Activated CD4-positive, alpha-beta T cell treated with anti-CD3 and anti-CD28 coated beads, Interleukin-2, Interleukin-4, amounts not matched to agents 100 ng/mL and 50 ng/mL, durations not matched to agents 16 hours and 8 hours (primary cell): Measurements from ENCODE around the gene SPR.
"Not testable (repeated sequence)": the region's sequence is repeated elsewhere in the genome, so short reads cannot be mapped to it uniquely, and the experiment has no call there.

Experiments used
- DNase-seq: peaks from one replicate; pipeline ENCODE4 v3.0.0-alpha.2; 2020; ENCODE audit warnings: low spot score

The SPR gene

DNA sequence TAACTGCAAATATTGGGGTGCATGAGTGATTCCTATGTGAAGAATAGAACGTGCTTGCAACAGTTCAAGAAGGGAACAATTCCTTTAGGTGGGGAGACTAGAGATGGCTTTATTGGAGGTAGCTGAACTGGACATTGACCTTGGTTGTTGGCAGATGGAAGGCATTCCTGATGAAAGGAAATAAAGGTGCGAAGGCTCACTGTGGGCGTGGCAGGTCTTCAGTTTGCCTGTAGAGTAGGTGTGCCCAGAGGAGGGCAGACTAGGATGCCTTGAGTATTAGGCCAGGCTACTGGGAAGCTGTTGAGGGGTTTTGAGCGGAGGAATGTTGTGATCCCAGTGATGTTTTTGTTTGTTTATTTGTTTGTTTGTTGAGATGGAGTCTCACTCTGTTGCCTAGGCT is 2.8 kb downstream of the SPR start:
- no peak for DNase-seq

DNA sequence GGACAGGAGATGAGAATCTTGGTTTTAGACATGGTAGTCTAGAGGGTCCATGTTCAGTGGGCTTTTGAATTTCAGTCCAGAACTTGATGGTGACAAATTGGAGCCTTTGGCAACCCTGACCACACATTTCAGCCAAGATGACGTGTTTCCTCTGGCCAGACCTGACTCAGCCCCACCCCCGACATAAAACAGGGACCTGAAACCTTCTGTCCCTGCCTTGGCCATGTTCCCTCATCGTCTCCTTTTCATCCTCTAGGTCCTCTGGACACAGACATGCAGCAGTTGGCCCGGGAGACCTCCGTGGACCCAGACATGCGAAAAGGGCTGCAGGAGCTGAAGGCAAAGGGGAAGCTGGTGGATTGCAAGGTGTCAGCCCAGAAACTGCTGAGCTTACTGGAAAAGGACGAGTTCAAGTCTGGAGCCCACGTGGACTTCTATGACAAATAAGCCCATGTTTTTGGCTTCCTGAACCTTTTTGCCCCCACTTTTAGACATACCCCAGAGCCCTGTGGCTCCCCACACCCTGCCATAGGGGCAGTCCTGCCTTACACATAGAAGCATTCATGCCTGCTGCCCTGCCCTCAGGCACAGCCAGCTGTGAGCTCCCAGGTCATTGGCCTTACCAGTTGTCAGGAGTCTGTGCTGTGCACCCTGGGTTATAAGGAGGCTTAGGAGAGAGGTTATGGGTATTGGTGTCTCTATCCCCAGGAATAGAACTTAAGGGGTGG is 4.0 kb downstream of the SPR start:
- DNase-seq, result no peak

DNA sequence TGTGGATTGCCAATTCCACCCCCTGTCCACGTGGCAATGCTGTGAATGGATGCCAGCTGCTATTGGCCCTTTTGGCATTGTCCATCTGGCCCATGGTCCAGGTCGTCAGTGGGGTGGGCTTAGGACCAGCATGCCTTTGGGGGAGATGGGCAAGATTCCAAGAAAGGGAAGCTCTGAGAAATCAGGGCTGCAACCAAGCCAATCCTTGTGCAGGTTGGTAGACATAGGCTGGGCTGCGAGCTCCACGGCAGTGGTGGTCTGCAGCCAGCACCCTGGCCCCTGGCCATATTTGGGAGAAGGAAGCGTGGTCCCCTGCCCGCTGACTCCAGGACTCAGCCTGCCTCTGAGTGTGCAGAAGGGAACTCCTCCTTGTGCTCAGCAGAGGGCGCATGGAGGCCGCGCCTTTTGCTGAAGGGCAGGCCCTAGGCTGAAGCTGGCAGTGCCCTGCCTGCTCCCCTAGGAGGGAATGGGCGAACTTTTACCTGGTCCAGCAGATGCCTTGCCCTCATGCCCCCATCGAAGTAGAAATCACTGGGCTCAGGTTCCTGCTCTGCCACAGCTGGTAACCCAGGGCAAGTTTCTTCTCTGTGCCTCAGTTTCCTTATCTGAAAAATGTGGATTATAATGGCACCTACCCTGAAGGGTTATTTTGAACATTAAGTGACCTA is 5.4 kb downstream of the SPR start:
- DNase-seq, result peak; percentile 71

DNA sequence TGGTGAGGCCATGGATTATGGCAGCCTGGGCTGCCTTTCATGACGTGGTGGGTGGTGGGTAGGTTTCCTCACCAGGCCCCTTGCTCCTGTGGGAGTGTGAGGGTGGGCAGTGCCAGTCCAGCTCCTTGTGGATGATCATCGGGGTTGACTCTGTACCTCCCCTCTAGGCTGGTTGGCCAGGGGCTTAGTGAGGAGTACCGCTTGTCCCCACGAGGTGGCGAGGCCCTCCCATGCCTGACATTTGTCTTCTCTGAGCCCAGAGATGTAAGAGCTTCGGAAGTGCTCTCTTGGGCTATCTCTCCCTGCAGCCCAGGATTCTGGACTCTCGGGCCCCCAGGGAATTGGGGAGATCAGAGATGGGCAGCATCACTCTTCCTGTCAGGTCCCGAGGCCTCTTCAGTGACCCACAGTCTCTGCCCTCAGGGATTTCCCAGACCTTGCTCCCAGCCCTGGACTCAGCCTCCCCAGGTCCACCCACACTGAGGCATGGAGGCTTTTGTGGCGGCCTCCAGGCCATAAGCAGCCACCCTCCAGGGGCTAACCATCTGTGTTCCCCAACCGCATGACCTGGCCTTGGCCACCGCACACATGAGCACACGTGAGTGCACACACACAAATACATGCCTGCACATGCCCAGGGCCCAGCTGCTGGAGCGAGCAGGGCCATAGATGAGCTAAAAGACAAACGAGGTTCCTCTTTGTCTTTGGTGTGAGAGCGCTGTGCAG is 6.5 kb downstream of the SPR start:
- DNase-seq, result peak; percentile 54

DNA sequence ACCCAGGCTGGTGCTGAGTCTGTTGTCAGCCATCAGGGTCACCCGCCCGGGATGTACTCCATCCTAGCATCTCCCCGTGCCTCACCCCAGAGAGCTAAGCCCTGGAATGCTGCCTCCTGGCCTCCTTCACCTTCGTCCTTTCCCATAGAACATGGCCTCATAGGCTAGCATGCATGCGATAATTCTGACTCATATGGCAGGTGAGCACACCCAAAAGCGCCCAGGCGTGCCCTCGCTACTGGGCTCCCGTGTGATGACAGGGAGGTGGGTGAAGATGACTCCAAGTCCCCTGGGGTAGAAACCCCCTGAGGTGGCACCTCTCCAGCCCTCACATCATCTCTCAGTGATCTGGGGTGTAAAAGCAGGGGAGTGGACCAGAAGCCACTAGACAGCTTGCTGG is 7.3 kb downstream of the SPR start:
- no peak for DNase-seq

DNA sequence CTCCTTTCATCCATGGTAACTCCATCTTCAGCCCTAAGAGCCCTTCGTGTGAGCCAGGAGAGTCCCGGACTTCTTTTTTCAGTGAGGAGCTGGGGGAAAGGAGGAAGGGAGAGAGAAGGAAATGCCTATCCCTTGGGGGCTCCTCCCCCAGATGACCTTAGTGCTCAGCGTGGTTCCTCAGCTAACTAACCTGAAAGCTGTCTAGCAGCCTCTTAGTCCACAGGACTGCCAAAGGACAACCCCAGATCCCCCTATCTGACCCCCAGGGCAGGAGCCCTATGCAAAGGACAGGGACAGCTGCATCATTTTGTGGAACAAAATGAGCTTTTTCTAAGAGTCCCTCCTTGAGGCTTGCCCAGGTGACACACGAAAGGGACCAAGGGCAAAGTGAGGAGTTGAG is 7.9 kb downstream of the SPR start:
- DNase-seq, result no peak

DNA sequence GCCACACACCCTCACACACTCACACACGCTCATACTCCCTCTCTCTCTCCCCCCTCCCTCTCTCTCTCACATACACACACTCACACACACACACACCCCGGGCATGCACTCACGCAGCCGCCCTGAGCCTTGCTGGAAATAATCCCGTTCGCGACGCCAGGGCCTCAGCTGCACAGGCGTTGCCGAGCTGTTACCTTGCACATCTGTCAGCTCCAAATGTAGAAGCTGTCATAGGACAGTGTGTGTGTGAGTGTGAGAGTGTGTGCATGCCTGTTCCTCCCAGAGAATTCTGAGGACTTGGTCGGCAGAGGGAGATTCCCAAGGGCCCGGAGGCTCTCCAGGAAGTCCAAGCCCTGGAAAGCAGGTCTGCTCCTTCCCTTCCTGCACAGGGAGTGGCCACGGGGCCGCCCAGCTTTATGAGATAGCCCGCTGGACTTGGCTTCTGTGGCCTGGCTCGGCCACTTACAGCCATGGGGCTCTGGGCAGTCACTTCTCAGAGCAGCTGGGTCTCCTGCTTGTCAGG is 8.6 kb downstream of the SPR start:
- no peak for DNase-seq

DNA sequence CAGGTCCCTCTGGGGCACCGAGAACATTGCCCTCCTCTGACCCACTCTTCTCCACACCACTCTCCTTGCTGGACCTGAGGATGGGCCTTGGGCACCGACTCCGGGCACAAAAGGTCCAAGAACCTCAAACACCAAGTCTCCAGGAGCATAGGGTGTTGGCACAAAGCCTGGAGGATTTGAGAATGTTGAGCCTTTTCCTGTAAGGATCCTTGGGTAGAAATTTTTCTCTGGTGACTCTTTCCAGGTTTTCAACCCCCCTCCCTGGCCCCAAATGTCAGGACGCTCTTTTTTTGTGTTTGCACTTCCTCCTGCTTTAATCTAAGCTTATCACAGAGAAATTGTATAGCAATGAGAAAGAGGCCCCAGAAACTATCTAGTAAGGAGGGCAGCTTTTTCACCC is 9.2 kb downstream of the SPR start:
- no peak for DNase-seq

DNA sequence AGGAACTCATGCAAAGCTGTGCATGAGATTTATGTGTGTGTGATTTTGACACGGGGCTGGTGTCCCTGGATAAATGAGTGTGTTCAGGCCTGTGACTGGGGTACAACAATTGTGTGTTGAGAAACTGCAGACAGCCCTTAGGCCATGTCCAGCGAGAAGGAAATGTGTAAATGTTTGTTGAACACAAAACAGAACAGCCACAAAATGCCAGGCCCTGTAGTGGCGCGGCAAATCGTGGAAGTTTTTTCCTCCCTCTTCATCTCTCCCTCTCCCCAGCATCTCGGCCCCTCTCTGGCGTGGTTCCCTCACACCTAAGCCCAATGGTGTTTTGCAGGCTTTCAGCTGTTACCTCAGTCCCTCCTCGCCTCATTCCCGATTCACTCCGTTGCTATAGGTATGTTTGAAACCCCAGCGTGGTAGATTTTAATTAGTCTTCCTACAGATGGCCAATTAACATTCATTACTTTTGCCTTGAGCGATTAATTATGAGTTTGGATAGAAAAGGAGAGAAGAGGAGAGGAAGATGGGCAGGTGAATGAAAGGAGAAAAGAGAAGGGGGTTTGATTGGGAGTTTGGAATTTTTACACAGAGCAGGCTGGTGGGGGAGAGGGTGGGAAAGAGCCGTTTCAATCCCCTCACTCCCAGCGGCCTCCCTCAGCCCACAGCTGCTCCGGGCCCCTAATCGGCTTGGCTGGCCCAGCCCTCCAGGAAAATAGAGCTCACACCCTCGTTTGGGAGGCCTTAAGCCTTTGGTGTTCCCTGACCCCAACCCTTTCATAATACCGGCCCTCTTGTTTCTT is 10.8 kb downstream of the SPR start:
- no peak for DNase-seq

DNA sequence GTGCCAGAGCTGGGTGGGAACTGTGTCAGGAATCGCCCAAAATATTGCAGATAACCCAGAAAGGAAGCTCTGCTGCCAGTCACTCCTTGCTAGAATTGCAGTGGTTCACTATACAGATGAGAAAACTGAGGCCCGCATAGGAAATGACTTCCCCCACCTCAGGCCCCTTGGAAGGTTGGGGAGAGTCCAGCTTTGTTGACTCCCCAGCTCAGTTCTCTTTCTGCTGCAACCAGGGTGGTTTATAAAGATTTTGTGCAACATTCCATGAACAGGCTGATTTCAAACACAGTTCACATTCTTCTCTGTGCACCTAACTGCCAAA is 11.3 kb downstream of the SPR start:
- DNase-seq, result no peak

DNA sequence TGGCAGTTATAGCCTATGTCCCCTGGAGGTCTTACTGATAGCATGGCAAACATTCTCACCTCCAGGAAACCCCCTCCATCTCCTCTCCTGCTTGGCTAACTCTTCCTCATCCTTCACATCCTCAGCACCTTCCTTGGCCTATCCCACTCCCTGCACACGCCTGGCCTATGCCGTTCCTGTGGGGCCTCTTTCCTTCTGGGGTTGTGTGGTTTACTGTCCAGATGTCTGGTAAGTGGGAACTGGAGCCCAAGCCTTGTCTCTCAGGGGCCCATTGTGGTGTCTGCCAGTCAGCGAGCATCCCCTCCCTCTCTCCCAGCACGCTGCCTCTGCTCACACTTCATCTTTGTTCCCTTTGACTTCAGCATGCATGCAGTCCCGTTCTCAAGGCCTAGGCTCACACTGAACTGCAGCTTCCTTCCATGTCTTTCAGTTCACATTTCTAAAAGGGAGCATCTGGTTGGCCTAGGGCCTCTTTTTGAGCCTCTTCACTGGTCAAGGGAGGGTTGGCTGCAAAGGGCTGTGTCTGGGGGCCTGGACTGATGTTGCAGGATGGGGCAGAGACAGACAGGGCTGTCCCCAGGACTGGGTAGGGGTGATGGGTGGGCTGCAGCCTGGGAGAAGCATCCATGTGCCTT is 13.1 kb downstream of the SPR start:
- DNase-seq, result no peak

DNA sequence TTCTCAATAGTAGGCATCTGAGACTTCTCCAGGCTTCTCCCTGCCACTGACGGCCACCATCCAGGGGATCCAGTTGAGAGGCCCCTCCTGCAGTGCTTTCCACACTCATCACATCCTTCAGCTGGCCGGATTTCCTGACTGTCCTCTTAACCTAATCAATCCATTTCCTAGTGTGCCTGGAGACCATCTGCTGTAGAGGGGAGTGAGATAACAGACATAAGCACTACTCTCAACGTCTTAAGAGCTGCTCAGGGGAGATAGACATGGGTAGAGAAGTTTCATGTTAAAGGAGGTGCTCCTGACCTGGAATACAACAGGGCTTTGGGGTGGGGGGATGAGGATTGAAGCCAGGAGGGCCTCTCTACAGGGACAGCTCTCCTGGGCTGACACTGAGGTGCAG is 14.2 kb downstream of the SPR start:
- no peak for DNase-seq

DNA sequence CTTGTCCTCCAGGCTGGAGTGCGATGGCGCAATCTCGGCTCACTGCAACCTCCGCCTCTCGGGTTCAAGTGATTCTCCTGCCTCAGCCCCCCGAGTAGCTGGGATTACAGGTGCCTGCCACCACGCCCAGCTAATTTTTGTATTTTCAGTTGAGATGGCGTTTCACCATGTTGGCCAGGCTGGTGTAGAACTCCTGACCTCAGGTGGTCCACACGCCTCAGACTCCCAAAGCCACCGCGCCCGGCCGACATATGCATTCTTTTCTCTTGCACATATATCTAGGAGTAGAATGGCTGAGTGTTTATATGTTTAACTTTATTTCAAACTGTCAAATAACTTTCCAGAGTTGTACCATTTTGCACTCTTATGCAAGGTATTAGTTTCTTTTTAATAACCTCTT is 20.2 kb downstream of the SPR start:
- not testable (repeated sequence) for DNase-seq

DNA sequence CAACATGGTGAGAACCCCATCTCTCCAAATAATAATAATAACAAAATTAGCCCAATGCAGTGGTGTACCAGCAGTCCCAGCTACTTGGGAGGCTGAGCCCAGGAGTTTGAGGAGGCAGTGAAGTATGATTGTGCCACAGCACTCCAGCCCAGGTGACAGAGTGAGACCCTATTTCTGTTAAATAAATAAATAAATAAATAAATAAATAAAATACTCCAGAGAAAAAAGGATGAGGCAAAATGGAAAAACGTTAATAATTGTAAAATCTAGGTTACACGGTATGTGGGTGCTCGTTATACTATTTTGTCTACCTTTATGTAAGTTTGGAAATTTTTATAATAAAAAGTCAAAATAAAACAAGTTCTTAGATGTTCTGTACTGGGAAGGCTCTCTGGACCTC is 21.5 kb downstream of the SPR start:
- DNase-seq, result no peak

DNA sequence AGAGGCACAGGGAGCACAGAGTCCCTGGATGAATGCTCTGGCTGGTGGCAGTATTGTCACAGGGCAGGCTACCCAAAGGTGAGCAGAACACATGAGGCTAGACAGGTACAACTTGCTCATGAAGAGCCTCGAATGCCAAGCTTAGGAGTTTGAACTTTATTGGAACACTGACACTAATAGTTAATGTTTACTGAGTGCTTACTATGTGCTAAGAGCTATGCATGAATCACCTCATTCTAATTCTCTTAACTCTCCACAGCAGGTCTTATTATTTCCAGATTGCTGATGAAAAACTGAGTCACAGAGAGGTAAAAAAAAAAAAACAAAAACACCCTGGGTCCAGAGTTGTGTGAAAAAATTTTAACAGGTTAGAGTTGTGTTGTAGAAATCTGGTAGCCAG is 24.0 kb downstream of the SPR start:
- DNase-seq, result no peak

DNA sequence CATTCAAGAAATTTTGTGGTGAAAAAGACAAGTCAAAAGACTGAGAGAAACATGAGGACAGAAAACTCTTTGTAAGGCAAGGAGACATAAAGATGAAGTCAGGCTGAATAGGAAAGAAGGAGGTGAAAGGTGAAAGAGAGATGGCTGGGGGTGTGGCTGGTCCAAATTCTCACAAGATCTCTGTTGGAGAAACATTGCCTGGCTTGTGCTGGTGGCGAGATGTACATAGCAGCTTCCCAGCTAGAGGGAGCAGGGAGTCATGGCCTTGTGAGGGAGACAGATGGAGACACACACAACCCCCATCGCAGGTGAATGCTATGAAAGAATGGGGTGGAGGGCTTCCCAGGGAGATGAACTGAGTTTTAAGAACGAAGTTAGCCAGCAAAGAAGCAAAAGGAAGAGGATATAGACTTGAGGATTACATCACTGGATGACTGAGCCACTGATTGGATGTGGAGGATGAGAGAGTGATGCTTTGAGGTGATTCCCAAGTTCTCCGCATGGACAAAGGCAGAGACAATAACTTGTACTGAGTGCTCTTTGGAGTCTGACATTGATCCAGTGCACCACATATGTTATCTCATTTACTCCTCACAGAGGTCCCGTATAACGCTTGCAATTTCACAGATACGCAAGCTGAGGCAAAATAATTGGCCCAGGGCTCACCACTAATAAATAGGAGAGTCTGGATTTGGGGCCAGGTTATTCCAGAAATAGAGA is 26.4 kb downstream of the SPR start:
- no peak for DNase-seq

DNA sequence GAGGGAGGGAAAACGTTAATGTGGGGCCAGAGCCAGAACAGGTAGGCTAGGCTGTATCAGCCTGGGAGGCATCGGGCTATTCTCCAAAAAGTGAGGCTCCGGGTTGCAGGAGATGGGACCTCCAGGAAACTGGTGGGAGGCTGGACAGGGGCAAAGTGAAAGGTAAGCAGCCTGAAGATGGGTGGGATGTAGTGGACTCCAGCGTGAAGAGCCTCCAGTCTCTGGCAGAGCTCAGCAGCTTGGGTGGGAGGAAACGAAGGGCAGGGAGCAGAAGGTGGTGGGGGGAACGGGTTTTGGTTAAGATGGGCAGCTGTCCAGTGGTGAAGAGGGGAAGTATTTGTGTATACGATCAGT is 27.0 kb downstream of the SPR start:
- no peak for DNase-seq

DNA sequence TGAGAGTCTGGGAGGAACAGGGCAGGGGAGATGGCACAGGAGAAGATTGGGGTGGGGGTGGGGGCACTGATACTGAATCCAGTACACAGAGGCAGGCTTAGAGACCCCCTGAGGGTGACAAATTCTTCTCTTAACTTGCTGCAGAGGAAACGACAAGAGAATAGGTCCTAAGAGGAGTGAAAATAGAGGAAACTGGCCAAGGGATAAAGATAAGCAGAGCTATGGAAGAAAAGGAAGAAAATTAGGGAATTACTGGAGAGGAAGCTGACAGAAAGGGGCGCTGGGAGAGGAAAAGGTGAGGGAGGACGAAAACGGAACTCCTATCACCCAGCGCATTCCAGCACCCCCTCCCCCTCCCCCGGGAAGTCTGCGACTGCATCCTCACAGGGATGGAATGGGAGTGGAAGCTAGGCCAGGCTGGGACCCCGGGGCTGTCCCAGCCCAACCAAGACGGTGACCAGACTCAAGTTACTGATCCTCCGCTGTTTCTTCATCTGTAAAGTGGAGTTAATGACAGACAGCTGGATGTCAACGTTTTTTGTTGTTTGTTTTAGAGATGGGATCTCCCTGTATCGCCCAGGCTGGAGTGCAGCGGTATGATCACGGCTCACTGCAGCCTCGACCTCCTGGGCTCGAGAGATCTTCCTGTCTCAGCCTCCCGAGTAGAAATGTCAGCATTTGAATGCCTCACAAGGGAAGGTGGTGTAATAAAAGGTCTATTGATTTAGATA is 27.5 kb downstream of the SPR start:
- no peak for DNase-seq

DNA sequence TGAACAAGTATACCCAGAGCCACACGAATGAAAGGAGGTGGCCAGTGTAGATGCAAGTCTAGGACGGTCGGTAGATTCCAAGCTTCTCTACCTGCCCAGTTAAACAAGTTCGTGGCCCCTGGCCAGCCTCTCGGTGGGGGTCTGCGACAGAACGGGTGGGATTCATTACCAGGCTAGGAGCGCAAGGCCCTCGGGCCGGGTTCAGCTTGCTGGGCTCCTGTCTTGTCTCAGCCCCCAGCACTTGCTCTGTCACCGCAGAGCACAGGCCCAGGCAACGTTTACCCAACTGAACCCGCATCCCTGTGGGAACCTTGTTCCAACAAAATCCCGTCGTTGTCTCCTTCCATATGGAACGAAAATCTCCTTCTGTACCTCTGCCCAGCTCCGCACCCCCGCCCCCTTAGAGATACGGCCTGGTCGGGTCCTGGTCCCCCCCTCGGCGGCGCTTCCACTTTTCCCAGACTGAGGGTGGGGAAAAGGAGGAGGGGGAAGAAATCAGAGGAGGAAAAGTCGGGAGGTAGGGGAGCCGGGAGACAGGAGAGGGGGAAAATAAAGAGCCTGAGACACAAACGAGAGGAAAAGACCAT is 28.2 kb downstream of the SPR start:
- no peak for DNase-seq
